ENCODE data around the gene NHSL1. TPM values are rescaled to one million over a fixed set of nuclear protein-coding genes. Genes with fewer than 3 reads are reported as not detected.
"Not testable (repeated sequence)": the region's sequence is repeated elsewhere in the genome, so short reads cannot be mapped to it uniquely, and the experiment has no call there.

The NHSL1 gene
- total RNA-seq, 2 experiments from 2014 or later: 0.06 to 0.08 TPM

GRCh38 chr6:138427701-138428100, 71.6 kb downstream of the NHSL1 start:
- no peak for TF ChIP-seq CTCF (IDR thresholded peaks at IDR 0.05)
- ChIA-PET CTCF (interaction anchor here (0.6 to 0.9 kb wide), 3 partner anchors 90 to 112 kb away, joined by 3 to 5 read pairs (median 3); no protein-coding TSS in a partner anchor), POLR2A (no interaction called here)
- DNase-seq (no peak), ATAC-seq (ENCODE audit: poor library complexity) (no peak)
- H3K27me3 ChIP-seq (ENCODE audit: control insufficient read depth in 1 of 2, insufficient read depth in 2 of 2, low read length in 2 of 2): no peaks in the 10 kb centered on the region
- H3K9me3 ChIP-seq (ENCODE audit: control insufficient read depth in 1 of 2, insufficient read depth in 1 of 2, low read length in 2 of 2): no peaks in the 10 kb centered on the region
- no peak overlapping the region for H3K4me3 Mint-ChIP-seq
- no peaks in the 10 kb centered on the region for H3K27me3 Mint-ChIP-seq
- H3K4me1 Mint-ChIP-seq (ENCODE audit: low read depth): peaks cover 15% of the 10 kb centered on the region
- H3K4me3 ChIP-seq (ENCODE audit: low read length): no peak overlapping the region
- H3K9me3 Mint-ChIP-seq: no peaks in the 10 kb centered on the region
- no peak overlapping the region for H3K27ac ChIP-seq (ENCODE audit: low read depth in 1 of 2, low read length in 2 of 2)
- no peaks in the 10 kb centered on the region for H3K36me3 Mint-ChIP-seq (ENCODE audit: low read depth)
- H3K4me1 ChIP-seq (ENCODE audit: insufficient read depth, low read length): peaks cover 3% of the 10 kb centered on the region
- H3K27ac Mint-ChIP-seq: no peak overlapping the region
- no peaks in the 10 kb centered on the region for H3K36me3 ChIP-seq (ENCODE audit: insufficient read depth, low read length)
- intact Hi-C loops (cut with DNase I, micrococcal nuclease): loop anchor here (2.0 to 5.0 kb wide), 3 partner anchors 163 to 340 kb away; no protein-coding TSS in a partner anchor

- H3K36me3 Mint-ChIP-seq (ENCODE audit: low read depth): no peaks in the 10 kb centered on the region
- Histone ChIP-seq H3K9me3 (ENCODE audit: control insufficient read depth in 1 of 2, insufficient read depth in 1 of 2, low read length in 2 of 2) (no peaks in the 10 kb centered on the region), H3K36me3 (ENCODE audit: insufficient read depth, low read length) (no peaks in the 10 kb centered on the region), H3K4me1 (ENCODE audit: insufficient read depth, low read length) (peaks cover 3% of the 10 kb centered on the region), H3K27me3 (ENCODE audit: control insufficient read depth in 1 of 2, insufficient read depth in 2 of 2, low read length in 2 of 2) (no peaks in the 10 kb centered on the region), H3K27ac (ENCODE audit: low read depth in 1 of 2, low read length in 2 of 2) (no peak overlapping the region), H3K4me3 (ENCODE audit: low read length) (no peak overlapping the region)
- no peak for TF ChIP-seq CTCF (IDR thresholded peaks at IDR 0.05)
- DNase-seq (no peak), ATAC-seq (ENCODE audit: poor library complexity) (no peak)
- POLR2A ChIA-PET: no interaction called here
- intact Hi-C loops (cut with DNase I, micrococcal nuclease): loop anchor here in 1 of 2 experiments (5.0 kb wide), 2 partner anchors 309 to 341 kb away; no protein-coding TSS in a partner anchor
- no peaks in the 10 kb centered on the region for H3K9me3 Mint-ChIP-seq
- no peaks in the 10 kb centered on the region for H3K27me3 Mint-ChIP-seq
- H3K27ac Mint-ChIP-seq: no peak overlapping the region
- no peak overlapping the region for H3K4me3 Mint-ChIP-seq
- H3K4me1 Mint-ChIP-seq (ENCODE audit: low read depth): peaks cover 15% of the 10 kb centered on the region
- CTCF ChIA-PET: interaction anchor here (0.8 to 0.9 kb wide), 2 partner anchors 91 to 92 kb away, joined by 3 to 5 read pairs; no protein-coding TSS in a partner anchor
Measured at GRCh38 chr6:138426500-138427123, 72.7 kb downstream of the NHSL1 start.

- ATAC-seq (ENCODE audit: poor library complexity); H3K9me3 ChIP-seq (ENCODE audit: control insufficient read depth in 1 of 2, insufficient read depth in 1 of 2, low read length in 2 of 2); CTCF ChIA-PET; H3K27me3 ChIP-seq (ENCODE audit: control insufficient read depth in 1 of 2, insufficient read depth in 2 of 2, low read length in 2 of 2); H3K36me3 Mint-ChIP-seq (ENCODE audit: low read depth); H3K4me1 ChIP-seq (ENCODE audit: insufficient read depth, low read length); H3K27me3 Mint-ChIP-seq; DNase-seq; H3K36me3 ChIP-seq (ENCODE audit: insufficient read depth, low read length); H3K4me3 Mint-ChIP-seq; H3K4me3 ChIP-seq (ENCODE audit: low read length); H3K9me3 Mint-ChIP-seq; H3K27ac Mint-ChIP-seq; H3K27ac ChIP-seq (ENCODE audit: low read depth in 1 of 2, low read length in 2 of 2): not testable (repeated sequence)
- POLR2A ChIA-PET: interaction anchor here (1.3 kb wide), 1 partner anchor 30 kb away, joined by 6 read pairs; no protein-coding TSS in a partner anchor
- intact Hi-C loops (cut with DNase I, micrococcal nuclease): loop anchor here in 1 of 2 experiments (5.0 kb wide), 2 partner anchors 308 to 342 kb away; no protein-coding TSS in a partner anchor
- peaks cover 15% of the 10 kb centered on the region for H3K4me1 Mint-ChIP-seq (ENCODE audit: low read depth)
Measured at GRCh38 chr6:138425256-138425655, 74.0 kb downstream of the NHSL1 start.
